Stimulated activated CD4-positive, alpha-beta T cell treated with anti-CD3 and anti-CD28 coated beads, Interleukin-4, amount 100 ng/mL, for 48 hours (primary cell): ENCODE data around the gene CD302.
"Not testable (repeated sequence)": the region's sequence is repeated elsewhere in the genome, so short reads cannot be mapped to it uniquely, and the experiment has no call there.

Source experiments
- DNase-seq, 2 donors: peaks; one replicate each; pipeline ENCODE4 v3.0.0-alpha.2; 2020; ENCODE audit warnings: low read depth in 2 of 2

The CD302 gene, protein sequence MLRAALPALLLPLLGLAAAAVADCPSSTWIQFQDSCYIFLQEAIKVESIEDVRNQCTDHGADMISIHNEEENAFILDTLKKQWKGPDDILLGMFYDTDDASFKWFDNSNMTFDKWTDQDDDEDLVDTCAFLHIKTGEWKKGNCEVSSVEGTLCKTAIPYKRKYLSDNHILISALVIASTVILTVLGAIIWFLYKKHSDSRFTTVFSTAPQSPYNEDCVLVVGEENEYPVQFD

DNA sequence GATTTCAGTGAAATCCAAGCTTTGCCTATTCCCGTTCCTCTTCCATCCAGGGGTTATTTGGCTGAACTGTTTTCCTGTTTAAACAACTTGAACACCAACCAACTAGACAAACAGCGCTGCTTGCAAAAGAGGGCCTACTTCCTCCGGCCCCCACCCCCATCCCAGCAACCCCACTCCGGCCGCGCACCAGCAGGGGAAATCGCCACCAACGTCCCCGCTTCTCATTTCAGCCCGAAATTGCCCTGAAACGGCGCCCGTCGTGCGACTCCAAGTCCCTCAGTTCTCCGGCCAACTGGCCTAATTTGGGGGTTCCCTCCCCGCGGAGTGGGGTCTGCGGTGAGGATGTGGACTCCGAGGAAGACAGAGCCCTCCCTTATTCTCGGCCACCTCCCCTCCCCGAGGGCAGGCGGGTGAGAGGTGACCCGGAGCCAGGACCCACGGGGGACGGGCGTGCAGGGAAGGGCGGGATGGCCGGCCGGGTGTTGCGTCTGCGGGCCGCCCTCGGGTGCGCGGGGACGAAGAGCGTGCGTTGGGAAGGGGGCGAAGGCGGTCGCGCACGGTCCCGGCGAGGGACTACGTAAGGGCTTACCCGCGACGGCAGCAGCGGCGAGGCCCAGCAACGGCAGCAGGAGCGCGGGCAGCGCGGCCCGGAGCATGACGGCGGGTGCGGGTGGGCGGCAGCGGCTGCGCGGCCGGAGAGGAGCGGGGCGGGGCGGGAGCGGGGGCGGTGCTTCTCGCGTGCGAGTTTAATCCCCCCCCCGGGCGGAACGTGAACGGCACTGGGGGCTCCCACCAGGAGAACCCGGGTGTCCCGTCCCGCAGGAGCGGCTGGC, at the start of gene CD302:
CD302 (minus strand) TSS at position 666 of the 833 bp plus-strand sequence; CDS start at position 656, 10 bp downstream.
- DNase-seq, result peak; percentile 21 to 29

DNA sequence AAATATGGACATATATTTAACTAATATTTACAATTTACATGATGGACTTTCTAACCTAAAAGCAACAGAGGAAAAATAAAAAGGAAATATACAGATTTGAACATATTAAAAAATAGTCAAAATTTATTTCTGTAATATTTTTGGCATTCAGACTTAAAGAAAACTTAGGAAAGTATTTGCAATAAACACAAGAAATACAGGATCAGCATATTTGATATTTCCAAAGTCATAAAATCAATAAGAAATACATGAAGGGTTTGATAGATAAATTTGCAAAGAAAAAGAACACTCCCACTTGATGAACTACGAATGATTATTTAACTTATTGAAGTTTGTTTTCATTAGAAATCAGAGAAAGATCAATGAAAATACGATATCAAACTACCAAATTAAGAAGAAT, 48.6 kb upstream of the CD302 start:
- no peak for DNase-seq

DNA sequence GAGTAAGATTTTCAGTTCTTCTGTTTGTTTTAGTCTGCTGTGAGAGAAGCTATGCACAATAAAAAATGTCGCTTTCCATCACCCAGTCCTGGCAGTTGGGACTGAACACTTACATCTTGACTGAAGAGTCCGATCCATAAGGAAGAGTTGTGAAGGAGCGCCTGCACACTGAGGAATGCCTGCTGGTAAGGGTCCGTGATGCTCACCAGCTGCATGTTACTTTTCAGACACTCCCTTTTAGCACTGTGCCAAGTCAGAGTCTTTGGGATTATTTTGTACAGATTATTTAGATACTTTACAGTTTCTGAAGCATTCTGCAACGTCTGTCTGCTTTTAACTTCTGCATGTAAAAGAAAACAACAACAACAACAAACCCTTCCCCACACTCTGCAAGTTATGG, 42.6 kb upstream of the CD302 start:
- no peak for DNase-seq

DNA sequence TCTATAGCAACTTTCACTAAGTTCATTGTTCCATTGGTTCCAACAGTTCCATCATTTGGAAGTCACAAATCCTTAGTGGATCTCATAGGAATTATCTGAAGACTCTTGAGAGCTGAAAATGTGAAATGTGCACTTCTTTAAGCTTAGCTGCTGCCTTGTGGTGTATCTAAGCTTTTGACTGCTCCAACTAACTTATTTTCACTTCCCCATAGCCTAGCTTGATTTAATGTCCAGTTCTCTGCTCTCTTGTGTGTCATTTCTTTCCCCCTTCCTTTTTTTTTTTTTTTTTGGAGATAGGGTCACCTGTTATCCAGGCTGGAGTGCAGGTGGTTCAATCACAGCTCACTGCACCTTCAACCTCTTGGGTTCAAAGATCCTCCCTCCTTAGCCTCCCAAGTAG, 34.9 kb upstream of the CD302 start:
- no peak for DNase-seq

DNA sequence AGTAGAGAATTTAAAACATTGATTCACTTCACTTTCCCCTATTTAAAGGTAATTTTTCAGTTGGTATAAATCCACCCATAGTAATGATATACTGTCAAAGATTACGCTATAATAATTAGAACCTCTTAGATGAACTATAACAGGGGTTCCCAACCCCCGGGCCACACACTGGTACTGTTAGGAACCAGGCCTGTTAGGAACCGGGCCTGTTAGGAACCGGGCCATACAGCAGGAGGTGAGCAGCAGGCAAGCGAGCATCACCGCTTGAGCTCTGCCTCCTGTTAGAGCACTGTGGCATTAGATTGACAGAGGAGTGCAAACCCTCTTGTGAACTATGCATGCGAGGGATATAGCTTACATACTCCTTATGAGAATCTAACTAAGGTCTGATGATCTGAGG, 34.0 kb upstream of the CD302 start:
- DNase-seq, result no peak

DNA sequence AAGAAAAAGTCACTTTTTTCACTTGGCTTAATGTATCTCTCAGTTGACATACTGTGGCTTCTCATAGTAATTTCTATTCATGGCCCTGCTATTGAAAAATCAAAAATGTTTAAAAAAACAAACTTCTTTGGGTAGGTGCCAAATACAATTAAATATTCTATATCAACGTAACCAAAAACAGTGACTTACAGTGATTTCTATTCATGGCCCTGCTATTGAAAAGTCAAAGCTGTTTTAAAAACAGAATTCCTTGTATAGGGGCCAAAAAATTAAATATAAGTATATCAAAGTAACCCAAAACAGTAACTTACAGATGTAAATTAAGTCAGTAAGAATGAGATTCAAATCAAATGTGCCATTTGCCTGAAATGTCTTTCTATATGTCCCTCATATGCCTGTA, 31.4 kb upstream of the CD302 start:
- no peak for DNase-seq

DNA sequence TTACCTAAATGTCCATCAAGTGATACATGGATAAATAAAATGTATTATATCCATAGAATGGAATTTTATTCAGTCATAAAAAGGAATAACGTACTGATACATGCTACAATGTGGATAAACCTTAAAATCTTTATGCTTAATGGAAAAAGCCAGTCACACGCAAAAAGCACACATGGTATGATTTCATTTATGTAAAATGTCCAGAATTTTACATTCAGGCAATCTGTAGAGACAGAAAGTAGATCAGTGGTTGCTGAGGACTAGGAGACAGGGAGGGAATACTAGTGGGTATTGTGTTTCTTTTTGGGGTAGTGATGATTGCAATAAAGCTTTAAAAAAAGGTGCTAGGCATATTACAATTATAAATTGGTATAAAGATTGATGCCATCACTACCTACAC, 30.7 kb upstream of the CD302 start:
- DNase-seq, result no peak

DNA sequence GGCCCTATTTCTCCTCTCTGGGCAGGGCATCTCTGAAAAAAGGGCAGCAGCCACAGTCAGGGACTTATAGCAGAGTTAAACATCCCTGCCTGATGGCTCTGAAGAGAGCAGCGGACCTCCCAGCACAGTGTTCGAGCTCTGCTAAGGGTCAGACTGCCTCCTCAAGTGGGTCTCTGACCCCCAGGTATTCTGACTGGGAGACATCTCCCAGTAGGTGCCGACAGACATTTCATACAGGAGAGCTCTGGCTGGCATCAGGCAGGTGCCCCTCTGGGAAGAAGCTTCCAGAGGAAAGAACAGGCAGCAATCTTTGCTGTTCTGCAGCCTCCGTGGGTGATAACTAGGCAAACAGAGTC, 24.4 kb upstream of the CD302 start:
- not testable (repeated sequence) for DNase-seq

DNA sequence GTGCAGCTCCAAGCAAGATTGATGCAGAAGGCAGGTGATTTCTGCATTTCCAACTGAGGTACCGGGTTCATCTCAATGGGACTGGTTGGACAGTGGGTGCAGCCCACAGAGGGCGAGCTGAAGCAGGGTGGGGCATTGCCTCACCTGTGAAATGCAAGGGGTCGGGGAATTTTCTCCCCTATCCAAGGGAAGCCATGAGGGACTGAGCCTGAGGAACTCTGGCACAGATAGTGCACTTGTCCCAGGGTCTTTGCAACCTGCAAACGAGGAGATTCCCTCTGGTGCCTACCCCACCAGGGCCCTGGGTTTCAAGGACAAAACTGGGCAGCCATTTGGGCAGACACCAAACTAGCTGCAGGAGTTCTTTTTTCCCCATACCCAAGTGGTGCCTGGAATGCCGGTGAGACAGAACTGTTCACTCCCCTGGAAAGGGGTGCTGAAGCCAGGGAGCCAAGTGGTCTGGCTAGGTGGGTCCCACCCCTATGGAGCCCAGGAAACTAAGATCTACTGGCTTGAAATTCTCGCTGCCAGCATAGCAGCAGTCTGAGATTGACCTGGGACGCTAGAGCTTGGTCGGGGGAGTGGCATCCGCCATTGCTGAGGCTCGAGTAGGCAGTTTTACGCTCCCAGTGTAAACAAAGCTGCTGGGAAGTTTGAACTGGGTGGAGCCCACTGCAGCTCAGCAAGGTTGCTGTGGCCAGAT, 23.9 kb upstream of the CD302 start:
- DNase-seq, result not testable (repeated sequence)

DNA sequence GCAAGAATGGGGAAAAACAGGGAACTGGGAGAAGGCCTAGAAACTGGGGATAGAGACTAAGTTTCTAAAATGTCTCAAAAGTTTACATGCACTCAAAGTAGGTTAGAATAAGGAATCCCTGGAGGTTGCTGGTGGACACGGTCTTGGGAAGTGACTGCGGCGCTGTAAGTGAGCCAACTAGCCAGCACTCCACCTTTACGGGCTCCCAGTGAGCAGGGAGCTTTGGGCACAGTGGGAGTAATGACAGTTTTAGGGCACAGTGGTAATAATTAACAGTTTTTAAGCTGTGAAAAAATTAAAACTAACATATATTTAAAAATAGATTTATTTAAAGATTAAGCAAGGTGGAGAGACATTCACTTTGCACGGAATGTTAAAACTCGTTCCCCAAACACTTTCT, 20.9 kb upstream of the CD302 start:
- DNase-seq, result no peak

DNA sequence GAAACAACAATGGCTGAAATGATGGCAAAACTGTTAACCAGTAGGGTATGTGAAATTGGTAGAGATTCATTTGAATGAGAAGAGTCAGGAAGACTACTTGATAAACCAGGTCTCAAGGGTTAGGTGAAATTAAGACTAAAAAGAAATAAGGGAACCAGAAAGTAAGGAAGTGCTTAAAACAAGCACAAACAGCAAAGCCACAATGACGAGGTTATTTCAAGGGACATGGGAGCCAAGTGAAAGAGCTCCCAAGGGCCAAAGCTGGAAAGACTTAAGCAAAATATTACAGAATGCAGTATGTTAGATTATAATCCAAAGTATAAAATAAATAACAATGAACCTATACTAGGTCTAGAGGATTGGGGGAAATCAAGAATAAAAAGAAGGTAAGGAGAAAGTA, 19.3 kb upstream of the CD302 start:
- DNase-seq, result no peak

DNA sequence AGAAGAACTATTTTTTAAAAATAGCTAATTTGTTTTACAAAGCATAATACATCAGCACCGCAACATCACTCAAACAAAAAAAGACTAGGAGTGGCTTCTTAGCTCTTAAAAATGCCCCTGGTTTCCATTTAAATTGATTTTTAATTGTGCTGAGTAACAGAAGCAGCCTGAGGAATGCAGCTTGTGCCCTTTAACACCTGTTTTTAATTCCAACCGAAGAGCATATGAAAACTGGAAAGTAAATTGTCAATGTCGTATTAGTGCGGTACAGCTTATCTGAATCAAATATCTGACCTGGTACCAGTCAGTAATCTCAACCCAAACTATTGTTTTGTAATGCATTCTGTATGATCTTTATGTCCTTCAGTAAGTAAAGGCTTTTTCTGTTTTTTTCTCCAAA, 13.2 kb upstream of the CD302 start:
- no peak for DNase-seq

DNA sequence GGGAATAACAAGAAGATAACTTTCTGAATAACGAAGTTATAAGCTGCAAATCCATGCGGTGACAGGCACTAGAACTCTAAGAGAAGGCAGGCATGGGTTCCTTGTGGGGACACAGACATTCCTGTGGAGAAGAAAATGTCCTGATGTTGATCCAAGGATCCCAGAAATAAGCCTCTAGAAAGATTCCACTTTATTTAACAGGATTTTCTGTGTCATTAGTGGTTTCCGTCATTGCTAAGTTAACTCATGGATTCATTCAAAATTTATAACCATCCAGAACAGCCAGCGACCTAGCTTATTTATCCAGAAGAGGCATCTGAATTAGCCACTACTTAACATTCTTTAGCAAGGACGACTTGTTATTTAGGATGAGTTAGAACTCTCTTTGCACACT, 10.0 kb upstream of the CD302 start:
- no peak for DNase-seq

DNA sequence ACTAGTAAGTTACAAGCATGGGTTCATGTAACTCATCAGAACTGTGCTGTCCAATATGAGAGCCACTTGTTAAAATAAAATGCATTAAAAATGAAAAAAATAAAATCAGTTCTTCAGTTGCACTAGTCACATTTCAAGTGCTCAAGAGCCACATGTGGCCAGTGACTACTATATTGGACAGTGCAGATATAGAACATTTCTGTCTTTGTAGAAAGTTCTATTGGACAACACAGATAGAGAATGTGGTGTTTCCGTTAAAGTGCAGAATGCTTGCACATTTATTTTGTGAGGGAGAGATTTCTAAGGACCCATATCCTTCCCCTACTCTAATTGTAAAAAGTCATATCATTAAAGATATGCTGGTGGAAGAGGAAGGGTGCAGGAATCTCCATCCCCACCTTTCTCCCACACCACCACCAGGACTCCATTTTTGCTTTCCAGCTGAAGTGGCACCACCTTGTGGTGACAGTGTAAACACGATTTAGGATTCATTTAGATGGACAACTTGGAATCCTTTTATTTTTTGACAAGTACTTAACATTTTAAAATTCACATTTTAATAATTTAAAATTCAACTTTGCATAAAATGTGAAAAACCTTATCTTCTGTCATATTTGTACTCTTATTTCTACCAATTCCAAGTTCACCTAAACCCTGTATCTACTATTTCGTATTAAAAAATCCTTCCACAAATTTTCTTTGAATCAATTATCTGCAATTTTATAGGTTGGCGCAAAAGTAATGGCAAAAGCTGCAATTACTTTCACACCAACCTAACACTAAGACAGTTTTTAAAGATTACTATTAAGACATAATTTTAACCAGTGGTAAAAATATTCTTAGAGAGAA, 9.4 kb upstream of the CD302 start:
- DNase-seq, result no peak

DNA sequence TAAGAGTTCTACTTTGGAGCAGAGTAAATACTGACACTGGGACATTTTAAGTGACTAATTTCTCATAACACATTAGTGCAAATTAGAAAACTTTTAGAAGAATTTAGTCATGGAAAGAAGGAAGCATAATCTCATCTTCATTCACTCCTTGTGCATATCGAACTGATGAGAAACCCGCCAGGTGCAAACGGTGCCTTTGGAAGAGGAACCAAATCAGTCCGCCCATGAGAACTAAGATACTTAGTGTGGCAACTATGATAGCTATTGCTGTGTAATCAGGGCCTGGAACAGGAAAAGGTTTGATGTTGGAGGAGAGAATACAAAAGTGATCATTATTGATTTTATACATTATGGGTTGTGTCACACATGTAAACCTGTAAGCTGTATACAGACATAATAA, 6.9 kb upstream of the CD302 start:
- no peak for DNase-seq

DNA sequence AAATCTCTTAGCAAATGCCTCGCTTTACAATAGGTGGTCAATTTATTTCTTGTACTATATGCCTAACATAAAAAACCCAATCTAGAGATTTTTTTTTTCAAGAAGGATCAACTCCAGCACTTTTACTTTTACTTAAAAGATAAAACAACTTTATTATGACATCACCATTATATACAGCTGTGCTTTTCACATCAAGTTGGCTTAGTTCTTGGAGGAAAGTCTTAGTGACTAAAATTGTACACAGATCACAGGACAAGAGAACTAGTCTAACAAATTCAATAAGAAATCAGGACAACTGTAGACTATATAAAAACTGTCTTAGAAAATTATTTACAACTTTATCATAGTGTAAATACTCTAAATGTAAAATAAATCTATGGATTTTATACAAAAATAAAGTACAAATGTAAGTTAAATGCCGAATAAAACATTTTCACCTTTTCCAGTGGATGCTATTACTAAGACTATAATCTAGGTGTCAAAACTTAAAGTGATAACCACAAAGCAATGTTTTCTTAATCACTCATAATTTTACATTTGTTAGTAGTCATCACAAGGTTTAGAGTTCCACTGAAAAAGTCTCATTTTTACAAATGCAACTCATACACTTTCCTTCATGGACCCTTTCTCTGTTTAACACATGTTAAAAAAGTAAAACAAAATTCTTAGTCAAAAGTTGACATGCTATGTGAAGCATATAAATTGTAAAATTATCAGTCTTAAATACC, 5.4 kb upstream of the CD302 start:
- DNase-seq, result no peak

DNA sequence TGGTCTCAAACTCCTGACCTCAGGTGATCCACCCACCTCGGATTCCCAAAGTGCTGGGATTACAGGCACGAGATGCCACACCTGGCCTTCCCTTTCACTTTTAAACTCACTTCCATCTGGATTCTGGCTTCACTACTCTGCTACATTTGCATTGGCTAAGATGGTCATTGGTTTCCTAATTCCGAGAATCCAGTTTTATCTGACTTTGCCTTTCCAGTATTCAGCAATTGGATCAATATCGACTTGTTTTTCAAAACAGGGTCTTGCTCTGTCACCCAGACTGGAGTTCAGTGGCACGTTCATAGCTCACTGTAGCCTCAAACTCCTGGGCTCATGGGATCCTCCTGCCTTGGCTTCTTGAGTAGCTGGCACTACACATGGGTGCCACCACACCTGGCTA, 4.7 kb upstream of the CD302 start:
- no peak for DNase-seq

DNA sequence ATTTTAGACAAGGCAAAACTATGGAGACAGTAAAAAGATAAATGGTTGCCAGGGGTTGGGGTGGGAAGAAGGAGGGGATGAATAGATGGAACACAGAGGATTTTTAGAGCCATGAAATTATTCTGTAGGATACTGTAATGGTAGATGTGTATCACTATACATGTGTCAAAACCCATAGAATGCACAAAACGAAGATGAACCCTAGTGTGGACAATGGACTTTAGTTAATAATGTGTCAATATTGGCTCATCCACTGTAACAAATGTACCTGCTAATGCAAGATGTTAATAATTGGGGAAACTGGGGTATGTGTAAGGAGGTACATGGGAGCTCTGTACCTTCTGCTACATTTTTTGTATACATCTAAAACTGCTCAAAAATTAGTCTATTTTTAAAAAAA, 1.8 kb upstream of the CD302 start:
- DNase-seq, result no peak

DNA sequence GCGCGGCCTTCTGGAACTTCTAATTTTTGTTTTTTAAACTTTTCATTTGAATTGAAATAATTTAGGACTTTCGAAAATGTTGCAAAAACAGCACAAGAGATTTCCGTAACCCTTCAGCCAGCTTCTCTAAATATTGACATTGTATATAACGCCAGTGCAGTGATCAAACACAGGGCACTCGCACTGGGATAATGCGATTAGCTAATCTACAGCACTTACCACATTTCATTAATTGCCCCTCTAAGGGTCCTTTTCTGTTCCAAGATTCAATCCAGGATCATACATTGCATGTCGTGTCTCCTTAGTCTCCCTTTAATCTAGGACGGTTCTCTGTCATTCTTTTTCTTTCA, 343 bp upstream of the CD302 start:
- no peak for DNase-seq

DNA sequence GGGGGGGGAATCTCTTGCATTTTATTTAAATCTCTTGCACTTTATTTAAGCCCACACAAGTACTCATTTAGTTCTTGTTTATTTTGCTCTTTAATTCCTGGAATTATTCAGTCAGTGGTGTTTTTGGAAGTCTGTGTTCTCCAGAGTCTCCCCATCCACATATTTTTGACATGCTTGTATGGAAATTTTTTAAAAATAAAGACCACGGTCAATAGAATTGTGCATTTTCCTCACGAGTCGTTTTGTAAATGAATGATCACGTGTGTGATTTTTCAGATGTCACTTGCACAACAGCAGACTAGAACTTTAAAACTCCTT, 824 bp downstream of the CD302 start:
- no peak for DNase-seq

DNA sequence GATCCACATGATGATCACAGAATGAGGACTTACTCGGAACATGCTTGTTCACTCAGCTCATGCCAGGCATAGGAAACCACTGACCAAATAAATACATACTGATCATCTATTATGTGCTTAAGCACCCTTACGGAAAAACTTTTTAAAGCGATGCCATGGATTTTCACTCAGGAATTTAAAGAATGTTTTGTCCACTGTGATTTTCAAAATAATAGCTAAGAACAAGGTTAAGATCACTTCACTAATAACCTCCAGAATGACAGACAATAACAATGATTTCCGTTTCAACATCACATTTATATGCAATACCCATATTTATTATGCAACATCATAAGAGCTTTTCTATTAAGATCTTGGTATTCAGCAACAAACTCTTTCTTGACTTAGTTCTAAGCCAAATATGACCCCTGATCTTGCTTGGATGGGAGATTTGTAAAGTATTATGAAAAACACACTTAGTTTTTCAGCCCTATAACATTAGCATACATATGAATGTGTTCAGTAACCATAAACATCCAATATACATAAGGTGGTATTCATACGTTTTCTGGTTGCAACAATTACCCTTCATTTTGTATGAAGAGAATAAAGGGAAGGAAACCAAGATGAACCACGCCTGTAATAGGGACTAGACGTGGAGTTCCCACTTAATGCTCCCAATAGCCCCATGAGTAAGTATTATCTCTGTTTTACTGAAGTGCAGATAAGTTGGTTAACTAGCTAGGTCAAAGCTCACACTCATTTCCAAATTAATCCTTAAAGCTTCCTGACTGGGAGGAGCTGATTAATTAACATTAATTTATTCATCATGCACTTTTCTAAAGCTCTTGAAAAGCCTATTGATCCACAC, 1.9 kb downstream of the CD302 start:
- DNase-seq, result no peak
